Hepatocyte (in vitro differentiated cells): Measurements from ENCODE around the gene ARID2.

Experiments
- EZH2 ChIP-seq: fragments of 200-600 bp; sonication (generic); IDR thresholded peaks from 2 replicates; pipeline ENCODE4 v1.6.1; 2016; ENCODE audit warnings: antibody characterized with exemption, mild to moderate bottlenecking, borderline replicate concordance
- TF ChIP-seq, protein P1 (sequence below): fragments of 200-600 bp; sonication (generic); IDR thresholded peaks from 2 replicates; pipeline ENCODE4 v1.5.1; 2016; ENCODE audit warnings: antibody characterized with exemption, mild to moderate bottlenecking; ENCODE audit not compliant: poor library complexity

DNA sequence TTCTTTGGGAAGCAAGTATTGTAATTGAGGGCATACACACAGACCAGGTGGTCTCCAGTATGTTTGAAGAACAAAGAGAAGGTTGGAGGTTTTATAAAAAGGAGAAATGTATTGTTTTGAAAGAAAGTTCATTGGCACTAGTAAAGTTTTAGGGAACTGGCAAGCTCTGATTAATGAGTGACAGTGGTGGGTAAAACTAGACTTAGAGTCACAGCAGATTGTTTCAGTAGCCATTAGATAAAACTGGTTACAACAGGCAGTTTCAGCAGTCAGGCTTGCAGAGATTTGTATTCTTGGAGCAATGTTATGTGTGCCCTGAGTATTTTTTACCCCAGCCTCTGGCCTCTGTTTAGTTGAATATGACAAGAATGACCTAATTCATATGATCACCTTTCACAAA, 49.1 kb upstream of the ARID2 start:
- TF ChIP-seq EZH2, result no peak
- TF ChIP-seq, protein P1, sequence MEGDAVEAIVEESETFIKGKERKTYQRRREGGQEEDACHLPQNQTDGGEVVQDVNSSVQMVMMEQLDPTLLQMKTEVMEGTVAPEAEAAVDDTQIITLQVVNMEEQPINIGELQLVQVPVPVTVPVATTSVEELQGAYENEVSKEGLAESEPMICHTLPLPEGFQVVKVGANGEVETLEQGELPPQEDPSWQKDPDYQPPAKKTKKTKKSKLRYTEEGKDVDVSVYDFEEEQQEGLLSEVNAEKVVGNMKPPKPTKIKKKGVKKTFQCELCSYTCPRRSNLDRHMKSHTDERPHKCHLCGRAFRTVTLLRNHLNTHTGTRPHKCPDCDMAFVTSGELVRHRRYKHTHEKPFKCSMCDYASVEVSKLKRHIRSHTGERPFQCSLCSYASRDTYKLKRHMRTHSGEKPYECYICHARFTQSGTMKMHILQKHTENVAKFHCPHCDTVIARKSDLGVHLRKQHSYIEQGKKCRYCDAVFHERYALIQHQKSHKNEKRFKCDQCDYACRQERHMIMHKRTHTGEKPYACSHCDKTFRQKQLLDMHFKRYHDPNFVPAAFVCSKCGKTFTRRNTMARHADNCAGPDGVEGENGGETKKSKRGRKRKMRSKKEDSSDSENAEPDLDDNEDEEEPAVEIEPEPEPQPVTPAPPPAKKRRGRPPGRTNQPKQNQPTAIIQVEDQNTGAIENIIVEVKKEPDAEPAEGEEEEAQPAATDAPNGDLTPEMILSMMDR, result no peak
